BJ (cell line): ENCODE measurements around the gene CASR. TPM values are rescaled to one million over a fixed set of nuclear protein-coding genes. Genes with fewer than 3 reads are reported as not detected.

Experiments
- CTCF ChIA-PET: fragments of 350-600 bp; formaldehyde crosslinking; extraction: SDS; loops from one replicate; lab custom pipeline; 2021; ENCODE audit warnings: antibody characterized with exemption, inconsistent platforms; lab: Yijun Ruan, JAX
- POLR2A ChIA-PET: fragments of 300-600 bp; sonication (Branson Sonifier 250); formaldehyde crosslinking; extraction: SDS; loops from one replicate; lab custom pipeline; 2021; ENCODE audit warnings: antibody characterized with exemption; lab: Charles Lee
- DNase-seq: peaks from one replicate; pipeline ENCODE4 v3.0.0-alpha.2; 2011; ENCODE audit warnings: low read depth
- H3K27me3 ChIP-seq: 2 replicates; pipeline ENCODE4 v1.6.0; 2011; ENCODE audit warnings: low read length; ENCODE audit not compliant: control insufficient read depth, insufficient read depth
- H3K36me3 ChIP-seq: 2 replicates; pipeline ENCODE4 v1.5.1; 2011; ENCODE audit warnings: low read length; ENCODE audit not compliant: control insufficient read depth, insufficient read depth
- H3K4me3 ChIP-seq: 2 replicates; pipeline ENCODE4 v1.5.1; 2011; ENCODE audit warnings: low read depth, mild to moderate bottlenecking, control low read depth, low read length
- CTCF ChIP-seq: IDR thresholded peaks from 2 replicates; pipeline ENCODE4 v1.5.1; 2011; ENCODE audit warnings: low read depth, mild to moderate bottlenecking, control low read depth, inconsistent platforms, low read length, moderate library complexity; ENCODE audit not compliant: insufficient read depth
- polyA plus RNA-seq: library from polyadenylated mRNA; depleted of rRNA; stranded (reverse); fragments of >200 nt; gene quantifications from 2 replicates; pipeline ENCODE4 v1.2.3, GENCODE V29; 2011

The CASR gene
- polyA plus RNA-seq, 1 experiment, result not detected

GRCh38 chr3:122272879-122273278 lies 89.4 kb downstream of the CASR start:
- ChIA-PET POLR2A (no interaction called here), CTCF (no interaction called here)
- TF ChIP-seq CTCF, result no peak
- no peak for DNase-seq
- no peak overlapping the region for H3K4me3 ChIP-seq
- H3K27me3 ChIP-seq, result no peaks in the 10 kb centered on the region
- no peaks in the 10 kb centered on the region for H3K36me3 ChIP-seq

- H3K4me3 ChIP-seq, result no peak overlapping the region
- no peak for DNase-seq
- CTCF ChIA-PET, result no interaction called here
- H3K27me3 ChIP-seq, result no peaks in the 10 kb centered on the region
- no peak for TF ChIP-seq CTCF
- POLR2A ChIA-PET, result no interaction called here
- no peaks in the 10 kb centered on the region for H3K36me3 ChIP-seq
Observed at GRCh38 chr3:122273498-122273897, 90.0 kb downstream of the CASR start.

- DNase-seq, result no peak
- ChIA-PET CTCF (no interaction called here), POLR2A (no interaction called here)
- Histone ChIP-seq H3K4me3 (no peak overlapping the region), H3K27me3 (no peaks in the 10 kb centered on the region), H3K36me3 (no peaks in the 10 kb centered on the region)
- no peak for TF ChIP-seq CTCF
Observed at GRCh38 chr3:122281891-122282290, 98.4 kb downstream of the CASR start.

GRCh38 chr3:122283796-122284445 lies 100.5 kb downstream of the CASR start:
- Histone ChIP-seq H3K36me3 (no peaks in the 10 kb centered on the region), H3K4me3 (no peak overlapping the region), H3K27me3 (no peaks in the 10 kb centered on the region)
- DNase-seq, result no peak
- TF ChIP-seq CTCF, result no peak
- ChIA-PET CTCF (interaction anchor here (0.5 kb wide), 1 partner anchor 520 kb away, joined by 3 read pairs; no protein-coding TSS in a partner anchor), POLR2A (no interaction called here)

- no peak for DNase-seq
- Histone ChIP-seq H3K36me3 (no peaks in the 10 kb centered on the region), H3K4me3 (no peak overlapping the region), H3K27me3 (no peaks in the 10 kb centered on the region)
- ChIA-PET POLR2A (no interaction called here), CTCF (no interaction called here)
- no peak for TF ChIP-seq CTCF
Observed at GRCh38 chr3:122284486-122284885, 101.0 kb downstream of the CASR start.
